Endothelial cell of umbilical vein (primary cell): ENCODE measurements around the gene MCTP1. TPM values are rescaled to one million over a fixed set of nuclear protein-coding genes. Genes with fewer than 3 reads are reported as not detected.
A peak's percentile ranks its signal among the peaks of the same experiment; 100 is the strongest.

Experiments
- BruUV-seq: library from RNA; stranded (reverse); fragments of 400-500 nt; replicated peaks from 2 replicates; lab custom pipeline; 2021; lab: Mats Ljungman, UMichigan
- CTCF ChIA-PET: fragments of 300-600, 350-600 bp; sonication (Branson Sonifier 250); formaldehyde crosslinking; loops from one replicate; lab custom pipeline; 2021; ENCODE audit warnings: antibody characterized with exemption, inconsistent platforms; lab: Charles Lee
- POLR2A ChIA-PET: fragments of 300-600, 350-600 bp; sonication (Branson Sonifier 250); formaldehyde crosslinking; loops from one replicate; lab custom pipeline; 2021; ENCODE audit warnings: antibody characterized with exemption, inconsistent platforms; lab: Charles Lee
- DNase-seq: peaks from one replicate; pipeline ENCODE4 v3.0.0-alpha.2; 2011; ENCODE audit warnings: low read depth, low spot score
- FAIRE-seq: peaks from 2 replicates; lab custom pipeline; 2011; peaks lifted over from hg19 to GRCh38; lab: Jason Lieb, UNC
- H2AFZ ChIP-seq: 2 replicates; pipeline ENCODE4 v1.6.0; 2012; ENCODE audit warnings: low read depth, low read length, control low read depth, inconsistent platforms
- H3K27ac ChIP-seq: 2 replicates; pipeline ENCODE4 v1.5.1; 2011; ENCODE audit warnings: low read depth, mild to moderate bottlenecking, control low read depth, low read length, moderate library complexity; ENCODE audit not compliant: insufficient read depth
- H3K27me3 ChIP-seq, 2 experiments: 2 replicates each; pipeline versions ENCODE4 v1.6.0 to v1.6.1; 2011; ENCODE audit warnings: low read length in 2 of 2, mixed read lengths in 1 of 2; ENCODE audit not compliant: control insufficient read depth in 2 of 2, insufficient read depth in 2 of 2
- H3K36me3 ChIP-seq, 2 experiments: 2 replicates in 1 of 2; 3 replicates in 1 of 2; pipeline ENCODE4 v1.5.1; 2011; ENCODE audit warnings: low read length in 2 of 2, mild to moderate bottlenecking in 1 of 2, moderate library complexity in 1 of 2; ENCODE audit not compliant: control insufficient read depth in 2 of 2, insufficient read depth in 2 of 2; ENCODE audit errors: extremely low read depth in 1 of 2
- H3K4me1 ChIP-seq: 3 replicates; pipeline ENCODE4 v1.5.1; 2011; ENCODE audit warnings: mild to moderate bottlenecking, low read length; ENCODE audit not compliant: control insufficient read depth, insufficient read depth; ENCODE audit errors: extremely low read depth
- H3K4me2 ChIP-seq: 2 replicates; pipeline ENCODE4 v1.6.1; 2011; ENCODE audit warnings: low read length, control low read depth, mixed read lengths; ENCODE audit not compliant: insufficient read depth
- H3K4me3 ChIP-seq, 3 experiments: fragments of 200-600 bp in 1 of 3; sonication (generic), shearing (Covaris generic) in 1 of 3; replicated peaks in 1 of 3; 2 replicates each; pipeline ENCODE4 v1.5.1; 2011 to 2016; ENCODE audit warnings: control low read depth in 3 of 3, low read length in 3 of 3, mild to moderate bottlenecking in 2 of 3, inconsistent platforms in 1 of 3, low read depth in 1 of 3, moderate library complexity in 1 of 3; ENCODE audit not compliant: insufficient read depth in 1 of 3
- H3K79me2 ChIP-seq: 2 replicates; pipeline ENCODE4 v1.6.0; 2012; ENCODE audit warnings: low read length, inconsistent platforms; ENCODE audit not compliant: control insufficient read depth, insufficient read depth
- H3K9ac ChIP-seq: replicated peaks from 2 replicates; pipeline ENCODE3; 2011; ENCODE audit warnings: low read length, control low read depth; ENCODE audit not compliant: insufficient read depth; ENCODE audit errors: extremely low read depth
- H3K9me1 ChIP-seq: replicated peaks from 3 replicates; pipeline ENCODE4 v1.6.0; 2011; ENCODE audit warnings: mild to moderate bottlenecking, low read length; ENCODE audit not compliant: control insufficient read depth, insufficient read depth; ENCODE audit errors: extremely low read depth
- H3K9me3 ChIP-seq: replicated peaks from 2 replicates; pipeline ENCODE4 v1.5.1; 2012; ENCODE audit warnings: low read length, inconsistent platforms; ENCODE audit not compliant: control insufficient read depth, insufficient read depth
- H4K20me1 ChIP-seq: replicated peaks from 2 replicates; pipeline ENCODE3; 2011; ENCODE audit warnings: mild to moderate bottlenecking, low read length; ENCODE audit not compliant: control insufficient read depth, insufficient read depth; ENCODE audit errors: extremely low read depth
- CTCF ChIP-seq, 2 donors: IDR thresholded peaks; 1 replicate in 1 of 2; 2 replicates in 1 of 2; pipeline ENCODE4 v1.5.1; 2011; ENCODE audit warnings: low read length in 2 of 2, mild to moderate bottlenecking in 2 of 2, moderate library complexity in 2 of 2, control low read depth in 1 of 2, inconsistent platforms in 1 of 2, low read depth in 1 of 2; ENCODE audit not compliant: insufficient read depth in 1 of 2; ENCODE audit errors: extremely low read depth in 1 of 2
- EZH2 ChIP-seq: IDR thresholded peaks from 2 replicates; pipeline ENCODE4 v1.6.1; 2012; ENCODE audit warnings: borderline replicate concordance, low read depth, mild to moderate bottlenecking, moderate library complexity, low read length, inconsistent platforms; ENCODE audit not compliant: severe bottlenecking
- FOS ChIP-seq: IDR thresholded peaks from 2 replicates; pipeline ENCODE4 v1.6.1; 2011; ENCODE audit warnings: mild to moderate bottlenecking, low read length, moderate library complexity, borderline replicate concordance; ENCODE audit not compliant: insufficient read depth
- GATA2 ChIP-seq: IDR thresholded peaks from 2 replicates; pipeline ENCODE4 v1.7.0; 2011; ENCODE audit warnings: low read depth, mild to moderate bottlenecking, moderate library complexity, mixed read lengths, low read length; ENCODE audit not compliant: insufficient read length, insufficient read depth
- JUN ChIP-seq: IDR thresholded peaks from 2 replicates; pipeline ENCODE4 v1.6.1; 2011; ENCODE audit warnings: borderline replicate concordance, low read depth; ENCODE audit not compliant: insufficient read length, insufficient read depth
- MAX ChIP-seq: IDR thresholded peaks from 2 replicates; pipeline ENCODE4 v1.6.1; 2011; ENCODE audit not compliant: insufficient read depth, insufficient read length
- MYC ChIP-seq: IDR thresholded peaks from one replicate; pipeline ENCODE4 v1.6.1; 2011; ENCODE audit warnings: mild to moderate bottlenecking, low read depth, low read length
- POLR2A ChIP-seq: IDR thresholded peaks from 2 replicates; pipeline ENCODE4 v1.6.1; 2012; ENCODE audit warnings: low read depth, mild to moderate bottlenecking, control low read depth, low read length
- POLR2AphosphoS5 ChIP-seq: IDR thresholded peaks from 2 replicates; pipeline ENCODE4 v1.6.1; 2012; ENCODE audit warnings: low read depth, mild to moderate bottlenecking, control low read depth, low read length, moderate library complexity; ENCODE audit not compliant: insufficient read depth
- dilution Hi-C: fragments of 300-500 bp; cut with MboI; formaldehyde crosslinking; loops from one replicate; pipeline ENCODE4 v1.15.0; 2019; ENCODE audit warnings: low sequenced_read_pairs; ENCODE audit not compliant: extremely low pct_ligation_motif_present
- intact Hi-C: fragments of 100-400 bp; cut with micrococcal nuclease; formaldehyde crosslinking; loops from one replicate; pipeline ENCODE4 v1.10.0; 2022
- polyA plus RNA-seq, 4 experiments: library from polyadenylated mRNA; depleted of rRNA in 3 of 4; stranded (reverse) in 3 of 4; unstranded in 1 of 4; fragments of >200 nt; gene quantifications; 2 replicates each; pipeline versions ENCODE4 v1.2.1 to v1.2.3, GENCODE V29; 2011 to 2012; ENCODE audit warnings: missing spikeins in 1 of 4
- total RNA-seq: library from RNA; stranded (reverse); gene quantifications from 2 replicates; pipeline ENCODE4 v1.2.3, GENCODE V29; 2021

The MCTP1 gene
- total and polyA plus RNA-seq, 2 donors (not counting 3 experiments of a cell fraction or from before 2014, with no cell fraction given): 79.3 to 203 TPM

- peaks cover 2 to 7% of the 10 kb centered on the region in 2 experiments for H3K36me3 ChIP-seq
- no peaks in the 10 kb centered on the region for H4K20me1 ChIP-seq
- no peak for DNase-seq
- BruUV-seq: no TSS peak
- no peaks in the 10 kb centered on the region for H3K27me3 ChIP-seq
- no peak overlapping the region for H3K9ac ChIP-seq
- CTCF ChIA-PET: interaction anchor here (1.0 to 3.0 kb wide), 4 partner anchors 8 to 317 kb away, joined by 3 to 11 read pairs (median 3); no protein-coding TSS in a partner anchor
- POLR2A ChIA-PET: no interaction called here
- no peak overlapping the region for H3K27ac ChIP-seq
- dilution Hi-C loops: no loop called here
- no peak for TF ChIP-seq GATA2
- TF ChIP-seq EZH2: no peak
- H3K4me1 ChIP-seq: no peaks in the 10 kb centered on the region
- H3K79me2 ChIP-seq: no peaks in the 10 kb centered on the region
- FAIRE-seq: no peak
- H3K4me2 ChIP-seq: no peak overlapping the region
- H3K9me3 ChIP-seq: no peaks in the 10 kb centered on the region
- H3K4me3 ChIP-seq: no peak overlapping the region
- intact Hi-C loops: no loop called here
- no peaks in the 10 kb centered on the region for H3K9me1 ChIP-seq
- H2AFZ ChIP-seq: no peak overlapping the region
Measured at GRCh38 chr5:94841598-94842322, 443.1 kb downstream of the MCTP1 start.

GRCh38 chr5:94833851-94834250, 451.0 kb downstream of the MCTP1 start:
- CTCF ChIA-PET: no interaction called here
- POLR2A ChIA-PET: no interaction called here
- H3K9me1 ChIP-seq: no peaks in the 10 kb centered on the region

More at GRCh38 chr5:94833851-94834250, 451.0 kb downstream of the MCTP1 start:
- Histone ChIP-seq H3K4me1 (no peaks in the 10 kb centered on the region), H3K27me3 (no peaks in the 10 kb centered on the region), H3K9me3 (no peaks in the 10 kb centered on the region), H3K4me3 (no peak overlapping the region), H3K36me3 (peaks cover 0 to 11% of the 10 kb centered on the region in 2 experiments), H3K9ac (no peak overlapping the region), H3K79me2 (no peaks in the 10 kb centered on the region), H3K4me2 (no peak overlapping the region), H2AFZ (no peak overlapping the region), H3K27ac (no peak overlapping the region), H4K20me1 (no peaks in the 10 kb centered on the region)
- no peak for DNase-seq
- intact Hi-C loops: no loop called here
- peak; percentile 4 for FAIRE-seq
- no TSS peak for BruUV-seq
- TF ChIP-seq POLR2A: no peak
- TF ChIP-seq MYC: no peak
- TF ChIP-seq CTCF (IDR thresholded peaks at IDR 0.05; ENCODE audit: extremely low read depth in 1 of 2, insufficient read depth in 1 of 2, low read depth in 1 of 2, low read length in 2 of 2): no peak
- no peak for TF ChIP-seq POLR2AphosphoS5
- no peak for TF ChIP-seq MAX
- TF ChIP-seq FOS: no peak
- TF ChIP-seq JUN: no peak
- no peak for TF ChIP-seq GATA2
- TF ChIP-seq EZH2: no peak
- dilution Hi-C loops: no loop called here
